BLaER1 treated with 17β-estradiol and CSF1 and Interleukin-3, amounts not matched to agents 10 nM and 100 nM (cell line): ENCODE measurements around the gene NLN.
"Not testable (repeated sequence)": the region's sequence is repeated elsewhere in the genome, so short reads cannot be mapped to it uniquely, and the experiment has no call there.

Experiments
- H3K27ac ChIP-seq, 11 experiments: shearing (Covaris generic); formaldehyde crosslinking; 2 replicates each; pipeline ENCODE4 v1.8.1; 2022
- H3K27me3 ChIP-seq, 11 experiments: shearing (Covaris generic); formaldehyde crosslinking; 2 replicates each; pipeline ENCODE4 v1.8.1; 2022
- H3K36me3 ChIP-seq, 11 experiments: shearing (Covaris generic); formaldehyde crosslinking; 2 replicates each; pipeline ENCODE4 v1.8.1; 2022
- H3K4me1 ChIP-seq, 10 experiments: shearing (Covaris generic); formaldehyde crosslinking; 2 replicates each; pipeline ENCODE4 v1.8.1; 2022
- H3K4me2 ChIP-seq, 11 experiments: shearing (Covaris generic); formaldehyde crosslinking; 2 replicates each; pipeline ENCODE4 v1.8.1; 2022
- H3K4me3 ChIP-seq, 10 experiments: shearing (Covaris generic); formaldehyde crosslinking; 2 replicates each; pipeline ENCODE4 v1.8.1; 2022
- H3K9ac ChIP-seq, 11 experiments: shearing (Covaris generic); formaldehyde crosslinking; 2 replicates each; pipeline ENCODE4 v1.8.1; 2022
- H3K9me3 ChIP-seq, 11 experiments: shearing (Covaris generic); formaldehyde crosslinking; replicated peaks in 1 of 11; 2 replicates each; pipeline ENCODE4 v1.8.1; 2022
- H4K20me1 ChIP-seq, 11 experiments: shearing (Covaris generic); formaldehyde crosslinking; 2 replicates each; pipeline ENCODE4 v1.8.1; 2022
- Cebpa-rat ChIP-seq, 11 experiments: shearing (Covaris generic); IDR thresholded peaks; 2 replicates each; pipeline ENCODE4 v1.8.1; 2022

The NLN gene

DNA sequence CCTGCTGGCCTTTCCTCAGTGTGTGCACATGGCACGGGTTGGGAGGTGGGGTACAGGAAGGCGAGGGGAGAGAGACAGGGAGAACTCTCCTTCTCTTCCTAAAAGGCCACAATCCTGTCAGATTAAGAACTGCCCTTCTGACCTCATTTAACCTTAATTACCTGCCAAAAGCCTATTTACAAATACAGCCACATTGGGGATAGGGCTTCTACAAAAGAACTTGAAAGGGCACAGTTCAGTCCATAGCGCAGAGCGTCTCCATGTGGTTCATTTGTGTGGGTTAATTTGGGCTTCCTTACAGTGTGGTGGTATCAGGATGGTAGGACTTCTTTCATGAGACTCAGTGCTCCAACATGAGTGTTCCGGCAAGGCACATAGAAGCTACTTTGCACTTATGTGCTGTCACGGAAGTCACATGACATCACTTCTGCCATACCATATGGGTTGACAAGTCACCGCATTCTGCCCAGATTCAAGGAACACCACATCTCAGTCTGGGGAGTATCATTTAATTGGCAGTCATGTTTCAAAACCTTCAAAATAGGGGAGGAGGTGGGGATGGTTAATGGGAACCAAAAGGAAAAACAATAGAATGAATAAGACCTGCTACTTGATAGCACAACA is 46.8 kb downstream of the NLN start:
- peaks cover 0 to 94% (median 0%) of the 10 kb centered on the region in 11 experiments; a peak in 4 of 22 replicates for H4K20me1 ChIP-seq
- no peak for TF ChIP-seq Cebpa-rat (IDR thresholded peaks at IDR 0.05)
- no peak overlapping the region for H3K27ac ChIP-seq
- H3K9me3 ChIP-seq, result peaks cover 0 to 18% (median 13%) of the 10 kb centered on the region in 11 experiments; a peak in 15 of 22 replicates
- H3K4me2 ChIP-seq, result no peak overlapping the region
- H3K4me3 ChIP-seq, result no peak overlapping the region
- H3K36me3 ChIP-seq, result peaks cover 34 to 98% (median 59%) of the 10 kb centered on the region in 11 experiments
- H3K9ac ChIP-seq, result no peak overlapping the region
- no peaks in the 10 kb centered on the region for H3K27me3 ChIP-seq
- H3K4me1 ChIP-seq, result peaks cover 0 to 12% (median 0%) of the 10 kb centered on the region in 10 experiments; a peak in 5 of 20 replicates

- H3K4me1 ChIP-seq, result peaks cover 0 to 20% (median 0%) of the 10 kb centered on the region in 10 experiments; a peak in 6 of 20 replicates
- H3K36me3 ChIP-seq, result peaks cover 37 to 99% (median 59%) of the 10 kb centered on the region in 11 experiments
- peaks cover 0 to 95% (median 0%) of the 10 kb centered on the region in 11 experiments; a peak in 4 of 22 replicates for H4K20me1 ChIP-seq
- no peaks in the 10 kb centered on the region for H3K27me3 ChIP-seq
- no peak overlapping the region for H3K4me3 ChIP-seq
- H3K27ac ChIP-seq, result no peak overlapping the region
- peaks cover 0 to 18% (median 13%) of the 10 kb centered on the region in 11 experiments; a peak in 15 of 22 replicates for H3K9me3 ChIP-seq
- H3K9ac ChIP-seq, result no peak overlapping the region
- no peak for TF ChIP-seq Cebpa-rat (IDR thresholded peaks at IDR 0.05)
- H3K4me2 ChIP-seq, result no peak overlapping the region
Measured at GRCh38 chr5:65769539-65769938, 47.5 kb downstream of the NLN start.

GRCh38 chr5:65771266-65771665 is 49.3 kb downstream of the NLN start:
- Histone ChIP-seq H3K4me3 (no peak overlapping the region), H4K20me1 (peaks cover 0 to 98% (median 0%) of the 10 kb centered on the region in 11 experiments; a peak in 5 of 22 replicates), H3K27ac (no peak overlapping the region), H3K9ac (no peak overlapping the region), H3K36me3 (peaks cover 38 to 99% (median 58%) of the 10 kb centered on the region in 11 experiments), H3K9me3 (peaks cover 0 to 14% (median 11%) of the 10 kb centered on the region in 11 experiments; a peak in 15 of 22 replicates), H3K27me3 (no peaks in the 10 kb centered on the region), H3K4me2 (no peak overlapping the region), H3K4me1 (peaks cover 0 to 29% (median 0%) of the 10 kb centered on the region in 10 experiments; a peak in 7 of 20 replicates)
- no peak for TF ChIP-seq Cebpa-rat (IDR thresholded peaks at IDR 0.05)

DNA sequence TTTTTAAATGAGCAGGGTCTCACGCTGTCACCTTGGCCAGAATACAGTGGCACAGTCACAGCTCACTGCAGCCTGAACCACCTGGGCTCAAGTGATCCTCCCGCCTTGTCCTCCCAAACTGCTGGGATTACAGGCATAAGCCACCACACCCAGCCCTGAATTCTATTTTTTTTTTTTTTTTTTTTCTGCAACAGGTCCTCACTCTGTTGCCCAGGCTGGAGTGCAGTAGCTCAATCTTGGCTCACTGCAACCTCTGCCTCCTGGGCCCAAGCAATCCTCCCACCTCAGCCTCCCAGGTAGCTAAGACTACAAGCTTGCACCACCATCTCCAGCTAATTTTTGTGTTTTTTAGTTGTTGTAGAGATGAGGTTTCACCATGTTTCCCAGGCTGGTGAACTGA is 51.0 kb downstream of the NLN start:
- Histone ChIP-seq H3K4me2 (peak overlapping the region in 2 of 11 experiments; percentile 7 to 58; a peak in 2 of 22 replicates), H3K36me3 (peaks cover 35 to 99% (median 57%) of the 10 kb centered on the region in 11 experiments), H3K4me1 (peaks cover 0 to 29% (median 0%) of the 10 kb centered on the region in 10 experiments; a peak in 7 of 20 replicates), H4K20me1 (peaks cover 0 to 99% (median 0%) of the 10 kb centered on the region in 11 experiments; a peak in 5 of 22 replicates), H3K9ac (peak overlapping the region in 1 of 11 experiments; percentile 0; a peak in 1 of 22 replicates)
- H3K27ac ChIP-seq, H3K27me3 ChIP-seq, H3K4me3 ChIP-seq, H3K9me3 ChIP-seq: not testable (repeated sequence)

GRCh38 chr5:65774346-65774745 is 52.3 kb downstream of the NLN start:
- H3K9ac ChIP-seq, result peak overlapping the region in 1 of 11 experiments; percentile 42; a peak in 1 of 22 replicates
- no peaks in the 10 kb centered on the region for H3K9me3 ChIP-seq
- TF ChIP-seq Cebpa-rat (IDR thresholded peaks at IDR 0.05), result no peak
- H3K4me2 ChIP-seq, result peak overlapping the region in 3 of 11 experiments; percentile 20 to 58 (median 33); a peak in 4 of 22 replicates
- no peaks in the 10 kb centered on the region for H3K27me3 ChIP-seq
- peaks cover 30 to 99% (median 58%) of the 10 kb centered on the region in 11 experiments for H3K36me3 ChIP-seq
- peaks cover 0 to 29% (median 0%) of the 10 kb centered on the region in 10 experiments; a peak in 7 of 20 replicates for H3K4me1 ChIP-seq
- H3K27ac ChIP-seq, result no peak overlapping the region
- H4K20me1 ChIP-seq, result peaks cover 0 to 99% (median 0%) of the 10 kb centered on the region in 11 experiments; a peak in 6 of 22 replicates
- H3K4me3 ChIP-seq, result no peak overlapping the region

DNA sequence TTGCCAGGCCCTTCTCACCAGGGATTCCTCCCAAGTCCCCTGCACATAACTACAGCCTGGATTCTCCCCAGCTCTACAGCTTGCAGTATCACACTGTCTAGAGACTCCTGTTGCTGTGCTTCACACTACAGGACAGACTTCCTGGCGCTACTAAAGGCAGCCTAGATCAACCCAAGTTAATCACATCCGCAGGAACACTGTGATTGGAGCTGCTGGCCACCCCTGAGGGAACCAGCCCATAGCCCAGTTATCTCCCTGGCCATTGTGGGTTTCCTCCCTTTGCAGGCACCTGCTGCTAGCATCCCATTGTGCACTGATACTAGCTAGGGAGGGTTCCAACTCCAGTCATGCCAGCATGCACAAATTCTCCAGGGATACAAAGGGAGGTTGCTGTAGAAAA is 53.5 kb downstream of the NLN start:
- Histone ChIP-seq H3K27me3 (no peaks in the 10 kb centered on the region), H3K27ac (no peak overlapping the region), H4K20me1 (peaks cover 0 to 99% (median 0%) of the 10 kb centered on the region in 11 experiments; a peak in 6 of 22 replicates), H3K4me1 (peaks cover 0 to 29% (median 0%) of the 10 kb centered on the region in 10 experiments; a peak in 7 of 20 replicates), H3K36me3 (peaks cover 38 to 99% (median 66%) of the 10 kb centered on the region in 11 experiments), H3K9ac (no peak overlapping the region), H3K9me3 (no peaks in the 10 kb centered on the region), H3K4me3 (no peak overlapping the region), H3K4me2 (no peak overlapping the region)
- TF ChIP-seq Cebpa-rat (IDR thresholded peaks at IDR 0.05), result no peak

DNA sequence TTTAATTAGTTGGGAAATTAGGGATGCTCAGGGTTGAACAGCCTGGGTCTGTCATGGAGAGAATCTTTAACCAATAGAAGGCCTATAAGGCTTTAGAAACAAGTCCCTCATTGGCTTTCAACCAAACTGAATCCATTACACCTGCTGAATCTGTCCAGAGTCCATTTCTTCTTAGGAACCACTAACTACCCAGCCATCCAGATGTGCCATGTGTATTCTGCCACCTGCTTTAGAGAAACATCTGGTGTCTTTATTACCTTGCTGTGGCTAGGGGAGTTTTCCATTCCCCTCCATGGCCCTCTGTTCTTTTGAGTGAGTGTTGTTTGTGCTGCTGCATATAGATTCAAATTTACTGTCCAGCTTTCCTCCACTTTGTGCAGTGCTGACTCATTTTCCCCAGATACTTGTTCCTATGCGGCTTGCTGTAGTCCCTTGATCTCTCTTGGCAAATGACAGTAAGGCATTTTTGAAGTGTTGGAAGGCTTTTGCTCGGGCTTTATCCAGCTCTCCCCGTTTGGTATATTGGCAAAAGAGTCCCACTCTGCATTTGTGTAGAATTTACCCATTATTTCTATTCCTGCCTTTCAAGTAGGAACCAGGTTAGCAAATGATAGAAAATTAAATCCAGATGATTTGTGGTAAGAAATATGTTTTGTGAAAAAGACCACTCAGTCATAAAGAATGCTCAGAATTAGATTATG is 54.6 kb downstream of the NLN start:
- peaks cover 50 to 100% (median 77%) of the 10 kb centered on the region in 11 experiments for H3K36me3 ChIP-seq
- peaks cover 0 to 29% (median 0%) of the 10 kb centered on the region in 10 experiments; a peak in 7 of 20 replicates for H3K4me1 ChIP-seq
- no peaks in the 10 kb centered on the region for H3K9me3 ChIP-seq
- no peak overlapping the region for H3K27ac ChIP-seq
- H3K4me3 ChIP-seq, result no peak overlapping the region
- H3K27me3 ChIP-seq, result no peaks in the 10 kb centered on the region
- no peak overlapping the region for H3K9ac ChIP-seq
- no peak for TF ChIP-seq Cebpa-rat (IDR thresholded peaks at IDR 0.05)
- peaks cover 0 to 96% (median 0%) of the 10 kb centered on the region in 11 experiments; a peak in 6 of 22 replicates for H4K20me1 ChIP-seq
- no peak overlapping the region for H3K4me2 ChIP-seq

DNA sequence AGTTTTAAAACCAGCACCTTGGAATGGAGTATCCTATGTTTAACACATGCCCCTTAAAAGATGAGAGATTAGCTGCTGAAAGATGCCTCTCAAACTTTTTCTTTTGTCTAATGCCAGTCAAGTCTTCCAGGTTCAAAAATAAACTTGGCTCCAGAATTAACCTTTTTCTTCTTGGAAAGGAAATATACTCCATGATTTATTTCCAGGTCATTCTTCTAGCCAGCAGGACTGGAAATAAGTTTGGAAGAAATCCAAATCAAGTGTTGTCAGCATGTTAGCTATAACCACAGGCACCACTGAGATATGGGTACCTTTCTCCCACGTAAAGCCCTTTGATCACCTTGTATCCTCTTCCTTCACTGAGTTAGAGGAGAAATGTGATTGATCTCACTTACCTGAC is 56.1 kb downstream of the NLN start:
- no peak overlapping the region for H3K9ac ChIP-seq
- H3K4me1 ChIP-seq, result peaks cover 0 to 23% (median 0%) of the 10 kb centered on the region in 10 experiments; a peak in 7 of 20 replicates

GRCh38 chr5:65779643-65780042 is 57.6 kb downstream of the NLN start:
- H3K9ac ChIP-seq, result no peak overlapping the region
- no peaks in the 10 kb centered on the region for H3K27me3 ChIP-seq
- no peak overlapping the region for H3K27ac ChIP-seq
- peaks cover 0 to 8% (median 0%) of the 10 kb centered on the region in 10 experiments; a peak in 4 of 20 replicates for H3K4me1 ChIP-seq
- H3K4me3 ChIP-seq, result no peak overlapping the region
- peaks cover 0 to 91% (median 0%) of the 10 kb centered on the region in 11 experiments; a peak in 6 of 22 replicates for H4K20me1 ChIP-seq
- no peaks in the 10 kb centered on the region for H3K9me3 ChIP-seq
- no peak for TF ChIP-seq Cebpa-rat (IDR thresholded peaks at IDR 0.05)
- H3K4me2 ChIP-seq, result no peak overlapping the region
- peaks cover 62 to 100% (median 85%) of the 10 kb centered on the region in 11 experiments for H3K36me3 ChIP-seq

More for the DNA sequence above, 56.1 kb downstream of the NLN start:
- no peaks in the 10 kb centered on the region for H3K27me3 ChIP-seq
- H3K4me3 ChIP-seq, result no peak overlapping the region
- H3K4me2 ChIP-seq, result no peak overlapping the region
- TF ChIP-seq Cebpa-rat (IDR thresholded peaks at IDR 0.05), result no peak
- H3K36me3 ChIP-seq, result peaks cover 65 to 100% (median 86%) of the 10 kb centered on the region in 11 experiments
- H3K27ac ChIP-seq, result no peak overlapping the region
- peaks cover 0 to 94% (median 0%) of the 10 kb centered on the region in 11 experiments; a peak in 6 of 22 replicates for H4K20me1 ChIP-seq
- H3K9me3 ChIP-seq, result no peaks in the 10 kb centered on the region

DNA sequence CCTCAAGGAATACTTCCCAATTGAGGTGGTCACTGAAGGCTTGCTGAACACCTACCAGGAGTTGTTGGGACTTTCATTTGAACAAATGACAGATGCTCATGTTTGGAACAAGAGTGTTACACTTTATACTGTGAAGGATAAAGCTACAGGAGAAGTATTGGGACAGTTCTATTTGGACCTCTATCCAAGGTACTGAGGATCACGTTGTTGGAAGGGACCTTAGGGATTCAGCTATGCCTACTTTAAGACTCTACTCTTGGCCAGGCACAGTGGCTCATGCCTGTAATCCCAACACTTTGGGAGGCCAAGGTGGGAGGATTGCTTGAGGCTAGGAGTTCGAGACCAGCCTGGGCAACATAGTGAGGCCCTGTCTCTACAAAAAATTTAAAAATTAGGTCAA is 66.3 kb downstream of the NLN start:
- peaks cover 0 to 28% (median 0%) of the 10 kb centered on the region in 11 experiments; a peak in 2 of 22 replicates for H4K20me1 ChIP-seq
- peaks cover 59 to 100% (median 73%) of the 10 kb centered on the region in 11 experiments for H3K36me3 ChIP-seq
- not testable (repeated sequence) for H3K27me3 ChIP-seq, H3K9ac ChIP-seq, H3K27ac ChIP-seq, H3K4me2 ChIP-seq, H3K4me3 ChIP-seq
- peaks cover 0 to 45% (median 18%) of the 10 kb centered on the region in 11 experiments; a peak in 13 of 22 replicates for H3K9me3 ChIP-seq
- H3K4me1 ChIP-seq, result peaks cover 0 to 20% (median 0%) of the 10 kb centered on the region in 10 experiments; a peak in 7 of 20 replicates
